IPS-18a (cell line): Measurements from ENCODE around the gene CTR9.
A peak's percentile ranks its signal among the peaks of the same experiment; 100 is the strongest.

ENCODE experiments used
- H3K27ac ChIP-seq: one replicate; pipeline ENCODE4 v1.5.1; 2013; ENCODE audit warnings: low read length
- H3K27me3 ChIP-seq: one replicate; pipeline ENCODE4 v1.6.1; 2013; ENCODE audit warnings: mild to moderate bottlenecking, low read length; ENCODE audit not compliant: control insufficient read depth, insufficient read depth
- H3K36me3 ChIP-seq: one replicate; pipeline ENCODE4 v1.6.1; 2013; ENCODE audit warnings: low read depth, low read length; ENCODE audit not compliant: control insufficient read depth
- H3K4me1 ChIP-seq: one replicate; pipeline ENCODE4 v1.6.1; 2013; ENCODE audit warnings: low read depth, low read length; ENCODE audit not compliant: control insufficient read depth
- H3K4me3 ChIP-seq: one replicate; pipeline ENCODE4 v1.5.1; 2013; ENCODE audit warnings: low read length
- H3K9ac ChIP-seq: one replicate; pipeline ENCODE4 v1.6.1; 2013; ENCODE audit warnings: mild to moderate bottlenecking, low read length, moderate library complexity
- H3K9me3 ChIP-seq: one replicate; pipeline ENCODE4 v1.6.1; 2013; ENCODE audit warnings: low read depth, low read length; ENCODE audit not compliant: control insufficient read depth

Gene CTR9

GRCh38 chr11:10725907-10726253, 25.2 kb upstream of the CTR9 start:
- H3K9ac ChIP-seq, result no peak overlapping the region
- no peaks in the 10 kb centered on the region for H3K36me3 ChIP-seq
- H3K27ac ChIP-seq, result no peak overlapping the region
- H3K4me3 ChIP-seq, result no peak overlapping the region
- H3K9me3 ChIP-seq, result no peaks in the 10 kb centered on the region
- H3K4me1 ChIP-seq, result peaks cover 5% of the 10 kb centered on the region
- H3K27me3 ChIP-seq, result no peaks in the 10 kb centered on the region

DNA sequence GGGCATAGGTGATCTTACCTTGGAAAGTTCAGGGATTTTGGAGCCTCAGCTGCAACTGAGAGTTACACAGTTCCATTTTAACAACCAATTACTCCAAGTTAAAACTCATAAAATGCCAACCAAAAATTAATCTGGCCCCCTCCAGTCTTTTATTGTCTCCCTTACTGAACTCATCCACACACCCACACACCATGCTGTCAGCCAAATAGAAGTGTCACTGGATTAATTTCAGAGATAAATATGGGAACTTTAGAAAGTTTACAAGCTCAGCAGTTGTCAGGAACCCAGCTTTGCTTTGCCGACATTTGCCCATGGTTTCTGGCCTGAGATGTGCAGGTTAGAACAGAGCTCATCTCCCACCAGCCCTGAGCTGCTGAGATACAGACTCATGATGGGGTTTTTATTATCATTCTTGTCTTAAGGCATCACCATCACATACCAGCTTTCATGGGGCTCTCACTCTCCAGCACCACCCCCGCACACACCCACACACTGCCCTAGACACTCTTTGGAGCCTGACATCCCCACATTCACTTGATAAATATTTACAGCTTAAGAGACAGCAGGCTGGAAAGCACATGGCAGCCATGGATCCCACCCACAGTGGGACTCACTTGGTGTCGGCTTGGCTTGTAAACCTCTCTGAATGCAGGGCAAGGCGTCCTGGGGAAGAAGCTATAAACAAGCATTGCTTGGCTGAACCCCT, 23.7 kb upstream of the CTR9 start:
- no peaks in the 10 kb centered on the region for H3K27me3 ChIP-seq
- H3K27ac ChIP-seq, result no peak overlapping the region
- H3K9ac ChIP-seq, result no peak overlapping the region
- H3K4me1 ChIP-seq, result peaks cover 5% of the 10 kb centered on the region
- H3K36me3 ChIP-seq, result no peaks in the 10 kb centered on the region
- H3K4me3 ChIP-seq, result no peak overlapping the region
- H3K9me3 ChIP-seq, result no peaks in the 10 kb centered on the region

- Histone ChIP-seq H3K27ac (no peak overlapping the region), H3K4me1 (peaks cover 5% of the 10 kb centered on the region), H3K4me3 (peak overlapping the region; percentile 80)
Measured at GRCh38 chr11:10728154-10728553, 22.9 kb upstream of the CTR9 start.

DNA sequence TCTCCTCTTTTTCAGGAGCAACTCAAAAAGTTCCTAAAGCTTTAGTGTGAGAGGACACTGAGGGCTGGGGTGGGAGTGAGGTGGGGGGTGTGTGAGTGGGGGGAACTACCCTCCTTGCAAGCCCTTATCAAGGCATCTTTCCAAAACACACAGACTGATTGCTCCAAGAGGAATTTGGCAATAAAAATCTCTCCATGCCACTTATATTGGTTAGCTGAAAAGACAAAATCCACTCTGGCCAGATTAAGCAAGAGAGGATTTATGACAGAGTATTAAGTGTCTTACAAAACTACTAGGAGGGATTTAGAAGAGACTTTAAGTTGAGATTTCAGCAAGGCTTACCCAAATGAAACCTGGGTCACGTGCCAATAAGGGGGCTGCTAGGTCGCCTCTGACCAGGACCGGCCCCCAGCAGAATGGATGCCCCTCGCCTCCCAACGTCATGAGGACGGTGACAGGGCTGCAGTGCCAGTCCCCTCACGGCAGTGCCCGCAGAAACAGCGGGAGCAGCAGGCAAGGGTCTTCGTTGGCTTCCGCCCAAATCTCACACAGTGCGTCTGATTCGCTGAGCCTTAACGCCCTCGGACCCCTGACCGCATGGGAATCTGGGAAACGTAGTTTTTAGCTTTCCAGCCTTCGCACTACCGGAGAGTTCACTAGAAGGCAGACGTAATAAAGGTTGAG, 22.1 kb upstream of the CTR9 start:
- no peaks in the 10 kb centered on the region for H3K9me3 ChIP-seq
- H3K27ac ChIP-seq, result no peak overlapping the region
- no peaks in the 10 kb centered on the region for H3K27me3 ChIP-seq
- H3K4me1 ChIP-seq, result peaks cover 5% of the 10 kb centered on the region
- no peaks in the 10 kb centered on the region for H3K36me3 ChIP-seq
- H3K4me3 ChIP-seq, result peak overlapping the region; percentile 80
- H3K9ac ChIP-seq, result peak overlapping the region; percentile 33

More at GRCh38 chr11:10728154-10728553, 22.9 kb upstream of the CTR9 start:
- Histone ChIP-seq H3K9me3 (no peaks in the 10 kb centered on the region), H3K27me3 (no peaks in the 10 kb centered on the region), H3K36me3 (no peaks in the 10 kb centered on the region), H3K9ac (no peak overlapping the region)

DNA sequence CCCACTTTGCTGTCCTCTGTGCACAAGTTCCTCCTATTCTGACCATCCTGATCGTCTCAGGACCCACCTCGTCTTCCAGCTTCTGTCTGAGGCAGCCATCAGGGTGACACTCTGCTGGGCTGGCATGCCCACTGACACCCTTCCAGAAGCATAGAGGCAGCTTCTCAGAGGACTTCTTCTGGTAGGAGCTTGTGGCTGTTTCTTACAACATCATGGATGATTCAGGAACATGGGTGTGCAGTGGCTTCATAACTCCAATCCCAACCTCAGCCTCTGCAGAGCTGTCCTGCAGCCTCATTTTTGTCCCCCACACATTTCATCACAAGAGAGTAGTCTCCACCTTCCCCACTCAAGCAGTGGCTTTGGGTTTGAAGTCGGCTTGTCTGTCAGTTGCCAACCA, 20.9 kb upstream of the CTR9 start:
- Histone ChIP-seq H3K4me1 (peaks cover 5% of the 10 kb centered on the region), H3K36me3 (no peaks in the 10 kb centered on the region), H3K9me3 (no peaks in the 10 kb centered on the region), H3K27ac (no peak overlapping the region), H3K4me3 (no peak overlapping the region), H3K27me3 (no peaks in the 10 kb centered on the region), H3K9ac (no peak overlapping the region)

GRCh38 chr11:10731064-10731680, 19.9 kb upstream of the CTR9 start:
- Histone ChIP-seq H3K4me1 (peaks cover 10% of the 10 kb centered on the region), H3K4me3 (no peak overlapping the region), H3K27ac (no peak overlapping the region), H3K27me3 (no peaks in the 10 kb centered on the region), H3K36me3 (no peaks in the 10 kb centered on the region), H3K9me3 (no peaks in the 10 kb centered on the region), H3K9ac (no peak overlapping the region)

- H3K36me3 ChIP-seq, result no peaks in the 10 kb centered on the region
- H3K4me1 ChIP-seq, result peaks cover 5% of the 10 kb centered on the region
- H3K9ac ChIP-seq, result peak overlapping the region; percentile 7
- no peak overlapping the region for H3K27ac ChIP-seq
- H3K4me3 ChIP-seq, result peak overlapping the region; percentile 48
- no peaks in the 10 kb centered on the region for H3K27me3 ChIP-seq
- H3K9me3 ChIP-seq, result no peaks in the 10 kb centered on the region
Measured at GRCh38 chr11:10735481-10736475, 15.3 kb upstream of the CTR9 start.

DNA sequence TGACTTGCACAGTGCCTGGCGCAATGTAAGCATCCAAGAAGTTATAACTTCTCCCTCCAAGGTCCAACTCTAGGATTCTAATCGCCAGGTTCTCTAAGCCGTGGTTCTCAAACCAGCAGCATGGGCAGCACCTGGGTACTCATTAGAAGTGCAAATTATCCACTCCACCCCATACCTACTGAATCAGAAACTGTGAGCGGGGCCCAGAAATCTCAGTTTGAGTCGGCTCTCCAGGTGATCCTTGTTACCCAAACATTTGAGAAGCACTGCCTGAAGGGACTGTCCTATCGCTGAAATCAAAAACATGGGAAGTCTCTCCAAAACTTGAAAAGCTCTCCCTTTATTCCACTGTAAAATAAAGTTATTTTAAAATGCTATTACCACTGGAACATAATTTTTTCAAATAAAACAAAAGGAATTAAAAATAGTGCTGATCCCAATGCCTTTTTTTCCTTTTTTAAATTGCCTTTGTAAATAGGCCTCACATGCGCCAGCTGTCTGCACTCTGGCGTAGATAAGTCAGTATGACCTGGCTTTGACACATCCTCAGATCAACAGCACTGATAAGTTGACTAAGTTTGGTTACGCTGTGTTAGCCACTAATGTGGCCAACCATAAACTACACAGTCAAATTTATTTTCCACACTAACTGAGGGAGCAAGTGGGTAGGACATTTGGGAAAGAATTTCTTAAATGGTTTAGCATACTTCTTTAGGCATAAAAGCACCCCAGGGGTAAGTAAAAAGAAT, 8.4 kb upstream of the CTR9 start:
- Histone ChIP-seq H3K4me1 (no peaks in the 10 kb centered on the region), H3K9ac (no peak overlapping the region), H3K27ac (no peak overlapping the region), H3K9me3 (no peaks in the 10 kb centered on the region), H3K27me3 (no peaks in the 10 kb centered on the region), H3K36me3 (no peaks in the 10 kb centered on the region), H3K4me3 (no peak overlapping the region)

DNA sequence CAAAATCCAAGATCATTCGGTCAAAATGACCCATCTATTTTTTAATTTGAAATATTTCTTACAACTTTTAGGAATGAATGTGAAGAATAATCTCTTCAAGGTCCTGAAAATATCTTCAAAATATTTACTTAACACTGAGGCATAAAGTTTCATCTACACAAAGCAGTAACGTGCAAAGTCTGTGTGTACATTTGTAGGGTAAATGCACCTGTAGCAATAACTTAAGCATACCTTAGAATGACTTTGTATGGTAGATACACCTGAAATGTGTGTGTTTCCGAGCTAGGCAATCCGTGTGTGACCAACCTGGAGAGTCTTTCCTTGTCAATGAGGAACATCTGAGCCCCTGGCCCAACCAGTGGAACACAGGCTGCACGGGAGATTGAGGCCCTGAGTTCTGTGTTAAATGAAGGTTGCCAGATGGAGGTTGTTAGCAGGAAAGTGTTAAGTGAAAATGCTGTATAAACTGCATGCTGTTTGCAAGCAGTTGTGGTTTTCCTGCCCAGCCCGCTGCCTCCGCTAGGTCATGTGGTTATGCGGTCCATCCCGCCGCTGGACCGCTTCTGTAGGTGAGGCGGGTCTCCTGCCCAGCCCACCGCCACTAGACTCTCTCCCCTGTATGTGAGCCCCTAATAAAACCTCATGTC, 7.6 kb upstream of the CTR9 start:
- Histone ChIP-seq H3K27ac (no peak overlapping the region), H3K9ac (no peak overlapping the region), H3K27me3 (no peaks in the 10 kb centered on the region), H3K4me3 (no peak overlapping the region), H3K9me3 (no peaks in the 10 kb centered on the region), H3K36me3 (no peaks in the 10 kb centered on the region), H3K4me1 (no peaks in the 10 kb centered on the region)

GRCh38 chr11:10744206-10744605, 6.8 kb upstream of the CTR9 start:
- Histone ChIP-seq H3K4me1 (no peaks in the 10 kb centered on the region), H3K4me3 (no peak overlapping the region), H3K36me3 (no peaks in the 10 kb centered on the region), H3K9ac (no peak overlapping the region), H3K27me3 (no peaks in the 10 kb centered on the region), H3K9me3 (no peaks in the 10 kb centered on the region), H3K27ac (no peak overlapping the region)
